GM12873 (cell line): ENCODE data around the gene LRP10.

Source experiments
- TF ChIP-seq, protein P1 (sequence below): IDR thresholded peaks from 2 replicates; pipeline ENCODE4 v1.5.1; 2012; ENCODE audit warnings: low read depth, mild to moderate bottlenecking, moderate library complexity, low read length, control low read depth; ENCODE audit not compliant: insufficient read depth; ENCODE audit errors: missing control alignments

Gene LRP10

GRCh38 chr14:22922294-22922693 lies 50.8 kb downstream of the LRP10 start:
- TF ChIP-seq, protein P1, sequence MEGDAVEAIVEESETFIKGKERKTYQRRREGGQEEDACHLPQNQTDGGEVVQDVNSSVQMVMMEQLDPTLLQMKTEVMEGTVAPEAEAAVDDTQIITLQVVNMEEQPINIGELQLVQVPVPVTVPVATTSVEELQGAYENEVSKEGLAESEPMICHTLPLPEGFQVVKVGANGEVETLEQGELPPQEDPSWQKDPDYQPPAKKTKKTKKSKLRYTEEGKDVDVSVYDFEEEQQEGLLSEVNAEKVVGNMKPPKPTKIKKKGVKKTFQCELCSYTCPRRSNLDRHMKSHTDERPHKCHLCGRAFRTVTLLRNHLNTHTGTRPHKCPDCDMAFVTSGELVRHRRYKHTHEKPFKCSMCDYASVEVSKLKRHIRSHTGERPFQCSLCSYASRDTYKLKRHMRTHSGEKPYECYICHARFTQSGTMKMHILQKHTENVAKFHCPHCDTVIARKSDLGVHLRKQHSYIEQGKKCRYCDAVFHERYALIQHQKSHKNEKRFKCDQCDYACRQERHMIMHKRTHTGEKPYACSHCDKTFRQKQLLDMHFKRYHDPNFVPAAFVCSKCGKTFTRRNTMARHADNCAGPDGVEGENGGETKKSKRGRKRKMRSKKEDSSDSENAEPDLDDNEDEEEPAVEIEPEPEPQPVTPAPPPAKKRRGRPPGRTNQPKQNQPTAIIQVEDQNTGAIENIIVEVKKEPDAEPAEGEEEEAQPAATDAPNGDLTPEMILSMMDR, result no peak

GRCh38 chr14:22923746-22924145 lies 52.2 kb downstream of the LRP10 start:
- TF ChIP-seq, protein P1, result no peak

DNA sequence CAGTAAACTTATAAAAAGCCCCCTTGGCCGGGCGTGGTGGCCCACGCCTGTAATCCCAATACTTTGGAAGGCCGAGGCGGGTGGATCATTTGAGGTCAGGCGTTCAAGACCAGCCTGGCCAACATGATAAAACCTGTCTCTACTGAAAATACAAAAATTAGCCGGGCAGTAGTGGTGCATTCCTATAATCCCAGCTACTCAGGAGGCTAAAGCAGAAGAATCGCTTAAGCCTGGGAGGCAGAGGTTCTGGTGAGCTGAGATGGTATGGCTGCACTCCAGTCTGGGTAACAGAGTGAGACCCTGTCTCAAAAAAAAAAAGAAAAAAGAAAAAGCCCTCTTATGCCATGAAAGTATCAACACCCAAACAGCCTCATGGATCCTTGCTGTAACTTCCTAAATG lies 54.0 kb downstream of the LRP10 start:
- TF ChIP-seq, protein P1, result no peak

DNA sequence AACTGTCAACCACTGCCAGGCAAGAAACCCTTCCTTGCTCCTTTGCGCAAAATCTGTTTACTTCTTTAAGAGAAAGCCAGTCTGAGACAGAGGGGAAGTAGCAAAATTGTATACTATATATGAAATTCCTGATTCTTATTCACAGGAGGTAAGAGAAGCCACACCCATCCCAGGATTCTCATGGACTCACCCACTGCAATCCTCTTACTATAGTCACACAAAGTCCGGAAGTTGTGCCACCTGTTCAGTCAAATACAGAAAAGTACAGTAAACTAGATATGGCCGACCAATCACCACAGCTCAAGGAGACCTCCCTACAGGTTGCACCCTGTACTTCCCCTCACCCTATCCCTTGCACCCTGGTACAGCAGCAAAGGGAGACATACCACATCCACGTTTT lies 54.8 kb downstream of the LRP10 start:
- TF ChIP-seq, protein P1, result no peak

DNA sequence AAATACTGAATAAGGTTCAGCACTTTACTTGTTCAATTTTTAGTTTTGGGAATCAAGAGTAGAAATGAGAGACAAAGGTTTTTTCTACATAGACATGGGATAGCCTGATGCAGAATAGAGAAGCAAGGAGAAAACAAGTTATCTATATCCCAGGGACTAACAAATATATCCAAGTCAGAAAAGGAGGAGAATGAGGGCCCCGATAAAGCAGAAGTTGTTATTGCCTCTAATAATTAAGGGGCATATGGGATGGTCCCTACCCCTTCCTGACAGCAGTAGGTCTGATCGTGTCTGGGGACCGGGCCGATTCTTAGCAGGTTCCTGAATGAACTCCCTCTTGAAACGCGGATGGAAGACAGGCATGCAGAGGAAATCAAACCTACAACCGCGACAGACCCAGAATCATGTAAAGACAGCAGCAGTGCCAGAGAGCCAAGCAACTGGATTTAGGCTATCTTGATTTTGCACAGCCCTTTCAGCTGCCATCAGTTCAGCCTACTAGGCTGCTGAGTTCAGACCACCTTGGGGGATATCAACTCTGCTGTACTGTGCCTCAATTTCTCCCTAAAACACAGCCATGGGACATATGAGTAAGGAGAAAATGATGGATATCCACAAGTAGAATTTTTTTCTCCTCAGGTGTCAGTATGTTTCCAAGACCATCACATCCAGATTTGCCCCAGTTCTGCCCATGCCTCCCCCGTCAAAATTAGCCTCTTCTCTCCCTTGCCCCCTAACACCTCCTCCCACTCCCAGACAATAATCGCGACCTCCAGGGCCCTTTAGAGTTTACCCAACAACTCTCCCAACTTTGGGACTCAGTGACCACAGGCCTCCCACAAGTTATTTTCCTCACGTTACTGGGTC lies 56.9 kb downstream of the LRP10 start:
- TF ChIP-seq, protein P1, result no peak

DNA sequence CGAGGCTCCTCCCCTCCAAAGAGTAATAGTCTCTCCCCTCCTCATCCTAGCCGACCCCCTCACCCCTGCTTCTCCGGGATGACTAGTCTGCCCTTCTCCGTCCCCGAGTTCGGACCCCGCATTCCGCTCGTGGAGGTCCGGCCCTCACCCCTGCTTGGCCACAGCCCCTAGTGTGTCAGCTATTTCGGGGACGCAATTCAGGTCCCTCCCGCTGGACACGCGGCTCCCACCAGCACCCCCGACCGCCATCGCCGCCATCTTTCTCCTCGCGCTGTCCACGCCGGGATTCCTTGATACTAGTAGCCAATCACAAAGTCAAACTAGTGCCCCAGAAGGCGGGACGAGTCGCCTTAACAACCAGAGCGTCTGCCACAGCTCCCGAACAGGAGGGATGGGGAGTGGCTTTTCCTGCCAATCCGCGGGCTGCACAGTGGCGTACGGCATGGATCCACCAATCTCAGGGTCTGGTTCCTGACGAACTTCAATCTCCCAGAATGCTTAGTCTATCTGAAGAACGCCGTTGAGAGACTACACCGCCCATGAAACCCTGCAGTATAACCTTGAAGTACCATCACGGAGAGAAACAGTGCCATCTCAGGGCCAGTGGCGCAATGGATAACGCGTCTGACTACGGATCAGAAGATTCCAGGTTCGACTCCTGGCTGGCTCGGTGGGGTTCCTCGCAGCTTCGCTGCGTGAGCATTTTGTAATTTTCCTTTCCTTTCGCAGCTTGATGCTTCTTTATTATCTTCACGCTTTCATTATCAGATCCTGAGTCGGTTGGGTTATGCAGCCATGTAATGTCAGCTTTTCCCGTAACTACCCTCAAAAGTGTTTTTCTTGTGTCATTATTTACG lies 57.8 kb downstream of the LRP10 start, which contains the start of gene PRMT5:
TSS of gene PRMT5 (minus strand) at position 273 of the 857 bp plus-strand sequence. CDS start at position 258, 15 bp downstream.
- TF ChIP-seq, protein P1, result no peak

- TF ChIP-seq, protein P1, result no peak
Measured at GRCh38 chr14:22929961-22930364, 58.4 kb downstream of the LRP10 start.
